SU-DHL-6 (cell line): ENCODE results near the gene SORBS2.

Experiments
- EZH2phosphoT487 ChIP-seq: fragments of 200-600 bp; sonication (generic), shearing (Covaris generic); conservative IDR thresholded peaks from 2 replicates; pipeline ENCODE4 v1.6.1; 2018; ENCODE audit warnings: mild to moderate bottlenecking, antibody characterized with exemption, low read length, moderate library complexity, mixed read lengths
- TF ChIP-seq, protein P1 (sequence below): fragments of 200-600 bp; sonication (generic); IDR thresholded peaks from one replicate; pipeline ENCODE4 v1.5.1; 2017; ENCODE audit warnings: antibody characterized with exemption, mild to moderate bottlenecking, low read length, moderate library complexity; ENCODE audit not compliant: insufficient read depth, poor library complexity, severe bottlenecking

DNA sequence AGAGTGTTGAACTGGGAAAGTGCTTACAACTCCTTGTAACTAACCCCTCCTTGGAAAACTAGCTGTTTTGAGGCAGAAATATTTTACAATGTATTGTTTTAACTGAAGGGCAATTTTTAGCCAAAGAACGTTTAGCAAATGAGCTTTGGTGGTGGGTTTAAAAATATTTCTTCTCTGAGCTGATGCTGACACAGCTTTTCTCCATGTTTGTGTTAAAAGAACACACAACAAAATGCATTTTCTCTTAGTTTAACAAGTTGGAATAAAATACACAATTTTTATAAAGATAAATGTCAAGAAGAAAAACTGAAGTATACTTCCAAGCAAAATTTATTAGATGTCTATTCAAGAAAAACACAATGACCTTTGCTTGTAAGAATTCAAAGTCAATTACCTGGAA, 226.8 kb downstream of the SORBS2 start:
- TF ChIP-seq, protein P1, sequence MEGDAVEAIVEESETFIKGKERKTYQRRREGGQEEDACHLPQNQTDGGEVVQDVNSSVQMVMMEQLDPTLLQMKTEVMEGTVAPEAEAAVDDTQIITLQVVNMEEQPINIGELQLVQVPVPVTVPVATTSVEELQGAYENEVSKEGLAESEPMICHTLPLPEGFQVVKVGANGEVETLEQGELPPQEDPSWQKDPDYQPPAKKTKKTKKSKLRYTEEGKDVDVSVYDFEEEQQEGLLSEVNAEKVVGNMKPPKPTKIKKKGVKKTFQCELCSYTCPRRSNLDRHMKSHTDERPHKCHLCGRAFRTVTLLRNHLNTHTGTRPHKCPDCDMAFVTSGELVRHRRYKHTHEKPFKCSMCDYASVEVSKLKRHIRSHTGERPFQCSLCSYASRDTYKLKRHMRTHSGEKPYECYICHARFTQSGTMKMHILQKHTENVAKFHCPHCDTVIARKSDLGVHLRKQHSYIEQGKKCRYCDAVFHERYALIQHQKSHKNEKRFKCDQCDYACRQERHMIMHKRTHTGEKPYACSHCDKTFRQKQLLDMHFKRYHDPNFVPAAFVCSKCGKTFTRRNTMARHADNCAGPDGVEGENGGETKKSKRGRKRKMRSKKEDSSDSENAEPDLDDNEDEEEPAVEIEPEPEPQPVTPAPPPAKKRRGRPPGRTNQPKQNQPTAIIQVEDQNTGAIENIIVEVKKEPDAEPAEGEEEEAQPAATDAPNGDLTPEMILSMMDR = no peak
- no peak for TF ChIP-seq EZH2phosphoT487
